ENCODE data around the gene CDK16.
"Not testable (repeated sequence)": the region's sequence is repeated elsewhere in the genome, so short reads cannot be mapped to it uniquely, and the experiment has no call there.

Gene CDK16

DNA sequence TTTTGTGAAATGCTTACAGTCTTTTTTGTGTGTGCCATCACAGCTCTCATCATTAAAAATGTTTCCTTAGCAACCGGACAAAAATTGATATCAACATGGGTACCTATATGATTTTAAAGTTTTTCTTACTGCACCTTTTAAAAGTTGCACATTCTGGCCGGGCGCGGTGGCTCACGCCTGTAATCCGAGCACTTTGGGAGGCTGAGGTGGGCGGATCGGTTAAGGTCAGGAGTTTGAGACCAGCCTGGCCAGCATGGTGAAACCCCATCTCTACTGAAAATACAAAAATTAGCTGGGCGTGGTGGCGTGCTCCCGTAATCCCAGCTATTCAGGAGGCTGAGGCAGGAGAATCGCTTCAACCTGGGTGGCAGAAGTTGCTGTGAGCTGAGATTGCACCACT is 39.1 kb downstream of the CDK16 start:
- DNase-seq, result not testable (repeated sequence)

DNA sequence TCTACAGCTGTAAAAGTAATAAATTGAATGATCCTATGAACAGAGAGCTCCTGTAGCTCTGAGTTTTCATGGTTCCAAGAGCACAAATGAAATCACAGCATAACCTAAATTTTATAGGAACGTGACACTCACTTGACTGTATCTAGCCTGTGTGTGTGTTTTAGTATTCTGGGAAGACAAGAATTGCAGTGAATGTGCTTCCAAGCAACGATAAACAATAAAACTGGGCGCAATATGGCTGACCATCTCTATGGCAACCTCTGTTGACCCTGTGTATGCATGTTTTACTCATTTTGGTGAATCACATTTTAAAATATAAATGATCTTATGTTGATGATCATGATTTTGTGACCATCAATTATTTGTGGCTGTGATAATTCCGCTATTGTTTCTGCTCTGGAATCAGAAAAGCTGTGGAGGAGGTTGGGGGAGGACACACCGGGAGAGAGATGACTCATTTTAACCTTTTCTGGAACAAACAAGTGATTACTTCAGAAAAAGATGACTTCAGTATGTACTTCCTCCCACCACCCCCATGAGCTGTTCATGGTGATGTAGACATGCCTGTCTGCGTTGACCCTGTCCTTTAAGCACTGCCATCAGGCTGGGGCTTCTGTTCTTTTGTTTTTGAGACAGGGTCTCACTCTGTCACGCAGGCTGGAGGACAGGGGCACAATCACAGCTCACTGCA is 46.1 kb downstream of the CDK16 start:
- no peak for DNase-seq

DNA sequence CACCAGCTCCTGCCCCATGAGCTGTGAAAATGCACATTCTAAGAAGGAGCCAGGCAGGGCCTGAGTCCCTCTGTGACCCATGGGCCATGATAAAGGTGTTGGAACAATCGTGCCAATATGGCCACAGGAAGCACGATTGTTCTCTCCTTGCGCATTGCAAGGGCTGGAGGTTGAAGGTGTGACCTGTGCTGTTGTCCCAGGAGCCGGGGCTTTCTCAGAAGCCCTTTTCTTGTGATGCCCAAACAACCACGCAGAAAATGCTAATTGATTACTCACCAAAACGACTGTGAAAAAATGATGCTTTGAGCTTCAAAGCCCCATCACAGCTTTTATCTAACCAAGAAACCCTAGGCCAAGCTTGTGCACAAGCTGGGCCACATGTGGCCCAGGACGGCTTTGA is 48.2 kb downstream of the CDK16 start:
- no peak for DNase-seq

DNA sequence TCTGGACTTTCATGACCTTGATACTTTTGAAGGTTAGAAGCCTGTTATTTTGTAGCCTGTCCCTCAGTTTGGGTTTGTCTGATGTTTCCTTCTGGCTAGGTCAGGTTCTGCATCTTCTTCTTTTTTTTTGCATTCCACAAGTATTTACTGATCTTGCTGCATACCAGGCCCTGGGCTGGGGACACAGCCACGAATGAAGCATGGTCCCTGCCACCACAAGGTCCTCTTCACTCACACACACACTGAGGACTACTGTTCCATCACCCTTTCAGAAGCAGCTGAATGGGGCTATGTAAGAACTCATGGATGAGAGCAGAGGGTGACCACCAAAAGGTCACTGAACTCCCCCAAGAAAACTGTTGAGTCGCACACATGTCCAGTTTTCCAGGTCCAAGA is 53.5 kb downstream of the CDK16 start:
- DNase-seq, result no peak

DNA sequence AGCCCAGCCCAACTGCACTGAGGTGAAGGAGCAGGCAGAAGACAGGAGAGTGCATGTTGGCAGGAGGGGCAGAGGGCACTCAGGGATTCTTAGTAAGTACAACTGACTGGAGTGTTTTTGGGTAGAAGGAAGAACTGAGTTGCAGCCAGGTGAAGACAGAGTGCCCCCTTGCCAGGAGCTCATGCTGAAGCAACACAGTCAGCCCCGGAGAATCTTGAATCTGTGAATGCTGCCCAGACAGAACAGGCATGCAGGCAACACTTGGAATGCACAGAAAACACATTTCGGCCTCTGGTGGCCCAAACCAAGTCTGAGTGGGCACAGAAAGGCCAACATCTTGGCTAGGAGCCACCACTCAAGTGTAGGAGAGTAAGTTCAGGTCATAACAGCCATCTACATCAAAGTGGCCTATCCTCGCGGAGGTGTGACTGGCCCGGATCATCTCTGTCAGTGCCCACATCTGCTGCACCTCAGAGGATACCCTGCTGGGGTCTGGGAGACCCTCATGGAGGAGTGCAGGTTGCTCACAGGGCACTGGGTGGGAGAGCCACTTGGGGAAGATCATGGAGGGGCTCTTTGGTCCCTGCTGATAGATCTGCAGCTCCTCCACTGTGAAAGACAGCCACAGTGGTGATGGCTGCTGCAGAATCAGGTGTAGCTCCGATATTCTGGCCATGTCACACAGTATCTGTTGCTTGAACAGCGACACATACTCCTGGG is 54.7 kb downstream of the CDK16 start:
- DNase-seq, result no peak

DNA sequence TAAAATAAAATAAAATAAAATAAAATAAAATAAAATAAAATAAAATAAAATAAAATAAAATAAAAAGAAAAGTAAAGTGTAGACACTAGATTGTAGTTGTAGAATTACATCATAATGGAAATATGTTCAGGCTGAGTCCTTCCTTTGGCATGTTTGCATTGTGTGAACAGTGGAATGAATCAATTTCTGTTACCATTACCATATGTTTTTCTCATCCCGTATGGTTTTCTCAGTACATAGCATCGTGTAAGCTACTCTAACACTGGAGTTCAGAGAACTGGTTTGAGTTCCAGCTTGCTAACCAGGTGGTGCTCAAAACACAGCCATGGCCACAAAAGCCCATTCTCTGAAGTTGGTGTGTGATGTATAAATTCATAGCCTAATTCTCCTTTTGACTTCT is 60.2 kb downstream of the CDK16 start:
- DNase-seq, result no peak

Data from CD4-positive, alpha-beta T cell treated with Interleukin-15 for 1 hour (primary cell).